ENCODE data around the gene PAN2. TPM values are rescaled to one million over a fixed set of nuclear protein-coding genes. Genes with fewer than 3 reads are reported as not detected.
"Not testable (repeated sequence)": the region's sequence is repeated elsewhere in the genome, so short reads cannot be mapped to it uniquely, and the experiment has no call there.

PAN2 gene
- polyA plus RNA-seq (2012; ENCODE audit: insufficient read depth, insufficient read length): 110 TPM

DNA sequence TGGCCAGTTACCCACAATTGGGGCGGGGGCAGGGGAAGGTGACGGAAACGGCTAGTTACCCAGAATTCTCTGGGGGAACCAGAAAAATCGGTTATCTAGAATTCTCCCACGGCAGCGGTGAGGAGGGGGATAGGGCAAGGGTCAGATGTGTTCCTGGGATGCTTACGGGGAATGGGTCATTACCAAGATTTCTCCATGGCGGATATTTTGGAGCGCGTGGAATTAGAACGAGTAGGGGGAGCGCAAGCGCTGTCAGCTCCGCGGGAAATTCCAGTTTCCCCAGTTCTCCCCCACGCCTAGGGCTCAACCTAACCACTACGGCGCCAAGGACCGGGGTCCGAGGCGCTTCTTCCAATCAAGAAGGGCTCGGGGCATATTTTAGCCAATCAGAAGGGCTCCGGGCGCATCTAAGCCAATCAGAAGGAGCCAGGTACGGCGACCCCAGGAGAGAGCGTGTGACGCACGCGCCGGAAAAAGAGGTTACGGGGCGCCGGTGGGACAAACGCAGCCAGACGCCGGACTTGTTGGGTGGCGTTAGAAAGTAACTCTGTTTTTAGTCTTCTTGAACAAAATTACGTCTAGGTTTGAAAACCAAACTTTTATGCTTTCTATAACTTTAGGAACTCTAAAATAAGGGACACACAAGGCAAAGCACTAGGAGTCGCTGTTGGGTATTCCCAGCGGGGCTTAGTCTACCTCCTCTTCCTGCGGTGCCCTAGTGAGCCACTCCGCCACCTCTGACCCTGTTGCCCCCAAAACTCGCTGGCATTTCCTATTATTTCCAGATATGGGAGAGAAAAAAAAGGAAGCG is at the start of gene PAN2:
TSS of gene PAN2 (minus strand) at position 322 of the 811 bp plus-strand sequence. CDS start 906 bp downstream, outside the sequence.
- H3K4me3 ChIP-seq (ENCODE audit: low read length): peak within 1 kb of the TSS; percentile 99
- DNase-seq (ENCODE audit: low read depth, low spot score): peak; percentile 98

GRCh38 chr12:56382611-56383010 is 48.8 kb upstream of the PAN2 start:
- DNase-seq (ENCODE audit: low read depth, low spot score): no peak
- no peak overlapping the region for H3K4me3 ChIP-seq (ENCODE audit: low read length)

DNA sequence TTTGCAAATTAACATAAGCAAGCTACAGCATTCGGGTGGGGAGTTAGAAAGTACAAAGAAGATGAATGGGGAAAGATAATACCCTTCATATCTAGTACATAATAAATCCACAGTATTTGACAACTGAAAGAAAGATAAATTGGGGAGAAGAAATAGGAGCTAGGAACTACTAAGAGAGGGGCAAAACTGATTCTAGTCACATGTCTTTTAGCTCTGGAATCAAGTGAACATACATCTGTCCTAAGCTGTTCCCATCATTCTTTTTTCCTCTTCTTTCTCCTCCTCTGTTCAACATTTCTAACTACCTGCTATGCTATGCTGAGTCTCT is 44.2 kb upstream of the PAN2 start:
- no peak overlapping the region for H3K4me3 ChIP-seq (ENCODE audit: low read length)
- DNase-seq (ENCODE audit: low read depth, low spot score): no peak

DNA sequence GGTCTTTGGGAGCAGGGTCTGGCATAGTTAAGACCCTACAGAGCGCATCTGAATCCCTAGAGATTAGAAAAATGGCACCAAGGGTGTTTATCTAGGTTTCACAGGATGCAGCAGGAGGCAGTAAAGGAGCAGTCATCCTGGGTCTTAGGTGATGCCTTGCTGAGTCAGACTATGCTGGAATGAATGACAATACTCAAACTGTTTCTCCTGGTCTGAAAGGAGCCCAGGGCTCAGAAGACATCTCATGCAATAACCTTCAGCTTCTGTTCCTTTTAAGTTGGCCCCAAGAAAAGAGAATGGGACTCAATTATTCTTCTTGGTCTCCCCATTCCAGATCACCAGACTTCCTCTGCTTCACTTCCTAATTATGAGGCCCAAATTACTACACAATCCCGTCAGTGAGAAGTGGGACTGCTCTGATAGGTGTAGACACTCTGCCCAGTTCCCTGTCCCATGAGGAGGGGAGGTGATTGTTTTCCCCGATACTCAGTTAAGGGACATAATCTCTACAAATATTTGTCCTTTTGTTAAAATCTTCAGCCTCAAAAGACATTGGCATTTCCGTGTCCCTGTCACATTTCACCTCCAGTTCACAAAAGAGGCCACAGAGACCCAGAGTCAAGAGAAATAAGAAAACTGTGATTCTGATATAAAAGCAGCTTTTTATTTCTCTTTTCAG is 43.6 kb upstream of the PAN2 start:
- H3K4me3 ChIP-seq (ENCODE audit: low read length): no peak overlapping the region
- DNase-seq (ENCODE audit: low read depth, low spot score): no peak

- H3K4me3 ChIP-seq (ENCODE audit: low read length): no peak overlapping the region
- DNase-seq (ENCODE audit: low read depth, low spot score): no peak
Observed at GRCh38 chr12:56375598-56376434, 42.0 kb upstream of the PAN2 start.

DNA sequence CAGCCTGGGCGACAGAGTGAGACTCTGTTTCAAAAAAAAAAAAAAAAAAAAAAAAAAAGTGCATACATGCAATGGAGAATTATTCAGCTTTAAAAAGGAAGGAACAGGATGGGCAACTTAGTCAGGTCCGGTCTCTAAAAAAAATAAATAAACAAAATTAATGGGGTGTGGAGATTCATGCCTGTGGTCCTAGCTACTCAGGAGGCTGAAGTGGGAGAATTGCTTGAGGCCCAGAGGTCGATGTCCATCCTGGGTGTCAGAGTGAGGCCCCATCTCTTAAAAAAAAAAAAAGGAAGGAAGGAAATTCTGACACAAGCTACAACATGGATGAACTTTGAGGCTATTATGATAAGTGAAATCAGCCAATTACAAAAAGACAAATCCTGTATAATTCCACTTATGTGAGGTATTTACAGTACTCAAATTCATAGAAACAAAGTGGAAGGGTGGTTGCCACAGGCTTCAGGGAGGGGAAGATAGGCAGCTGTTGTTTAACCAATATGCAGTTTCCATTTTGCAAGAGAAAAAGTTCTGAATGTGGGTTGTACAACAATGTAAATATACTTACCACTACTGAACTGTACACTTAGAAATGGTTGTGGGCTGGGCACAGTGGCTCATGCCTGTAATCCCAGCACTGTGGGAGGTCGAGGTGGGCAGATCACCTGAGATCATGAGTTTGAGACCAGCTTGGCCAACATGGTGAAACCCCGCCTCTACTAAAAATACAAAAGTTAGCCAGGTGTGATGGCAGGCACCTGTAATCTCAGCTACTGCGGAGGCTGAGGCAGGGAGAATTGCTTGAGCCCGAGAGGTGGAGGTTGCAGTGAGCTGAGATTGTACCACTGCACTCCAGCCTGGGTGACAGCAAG is 41.2 kb upstream of the PAN2 start:
- H3K4me3 ChIP-seq (ENCODE audit: low read length): no peak overlapping the region
- no peak for DNase-seq (ENCODE audit: low read depth, low spot score)

DNA sequence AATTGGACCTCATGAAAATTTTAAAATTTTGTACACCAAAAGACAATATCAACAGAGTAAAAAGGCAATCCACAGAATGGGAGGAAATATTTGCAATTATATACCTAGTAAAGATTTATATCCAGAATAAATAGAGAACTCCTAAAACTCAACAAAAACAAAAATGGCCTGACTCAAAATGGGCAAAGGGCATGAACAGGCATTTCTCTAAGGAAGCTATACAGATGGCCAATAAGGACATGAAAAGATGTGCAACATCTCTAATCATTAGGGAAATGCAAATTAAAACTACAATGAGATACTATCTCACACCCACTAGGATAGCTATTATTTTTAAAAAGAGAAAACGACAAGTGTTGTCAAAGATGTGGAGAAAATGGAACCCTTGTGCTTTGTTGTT is 39.7 kb upstream of the PAN2 start:
- DNase-seq (ENCODE audit: low read depth, low spot score): no peak
- H3K4me3 ChIP-seq (ENCODE audit: low read length): no peak overlapping the region

DNA sequence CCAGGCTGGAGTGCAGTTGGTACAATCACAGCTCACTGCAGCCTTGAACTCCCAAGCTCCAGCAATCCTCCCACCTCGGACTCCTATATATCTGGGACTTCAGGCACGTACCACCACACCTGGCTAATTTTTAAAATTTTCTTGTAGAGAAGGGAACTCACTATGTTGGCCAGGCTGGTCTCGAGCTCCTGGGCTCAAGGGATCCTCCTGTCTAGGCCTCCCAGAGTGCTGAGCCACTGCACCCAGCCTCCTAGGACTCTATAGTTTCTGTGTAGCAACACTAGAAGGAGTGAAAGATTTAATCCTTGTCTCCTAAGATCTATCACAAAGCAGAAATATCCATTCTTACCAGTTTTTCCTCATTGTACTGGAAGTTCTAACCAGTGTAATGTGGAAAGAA is 33.1 kb upstream of the PAN2 start:
- DNase-seq (ENCODE audit: low read depth, low spot score): no peak
- no peak overlapping the region for H3K4me3 ChIP-seq (ENCODE audit: low read length)

- H3K4me3 ChIP-seq (ENCODE audit: low read length): no peak within 1 kb of the TSS
- no peak for DNase-seq (ENCODE audit: low read depth, low spot score)
Observed at GRCh38 chr12:56362130-56363059, 28.6 kb upstream of the PAN2 start, which contains the start of gene APOF. APOF (minus strand) TSS chr12:56362857; CDS start chr12:56362745, 112 bp downstream.

DNA sequence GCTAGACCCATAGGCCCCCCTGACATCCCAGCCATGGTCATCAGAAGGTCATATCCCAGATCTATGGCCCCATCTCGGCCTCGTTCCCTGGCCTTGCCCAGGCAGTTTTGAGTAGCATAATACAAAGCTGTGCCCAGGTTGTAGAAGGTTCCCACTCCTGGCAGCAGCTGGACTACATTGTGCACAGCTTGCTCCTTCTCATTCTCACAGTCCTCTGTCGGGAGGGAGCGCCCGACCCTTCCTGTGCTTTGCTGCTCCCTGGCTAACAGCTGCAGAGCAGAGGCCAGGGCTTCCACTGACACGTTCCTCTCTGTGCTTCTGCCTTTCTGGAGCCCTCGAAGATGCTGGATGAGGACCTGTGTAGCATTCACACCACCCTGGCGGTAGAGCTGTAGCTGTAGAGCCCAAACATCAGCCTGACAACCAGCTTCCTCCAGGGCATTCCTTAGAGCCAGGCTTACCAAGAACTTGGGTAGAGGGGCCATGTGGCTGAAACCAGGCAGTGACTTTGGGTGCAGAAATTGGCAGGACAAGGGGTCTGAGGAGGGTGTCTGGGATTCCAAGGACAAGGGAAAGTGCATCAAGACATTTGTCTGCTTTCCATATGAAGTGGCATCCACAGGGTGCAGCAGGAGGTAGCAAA is 27.8 kb upstream of the PAN2 start:
- H3K4me3 ChIP-seq (ENCODE audit: low read length): no peak overlapping the region
- no peak for DNase-seq (ENCODE audit: low read depth, low spot score)

DNA sequence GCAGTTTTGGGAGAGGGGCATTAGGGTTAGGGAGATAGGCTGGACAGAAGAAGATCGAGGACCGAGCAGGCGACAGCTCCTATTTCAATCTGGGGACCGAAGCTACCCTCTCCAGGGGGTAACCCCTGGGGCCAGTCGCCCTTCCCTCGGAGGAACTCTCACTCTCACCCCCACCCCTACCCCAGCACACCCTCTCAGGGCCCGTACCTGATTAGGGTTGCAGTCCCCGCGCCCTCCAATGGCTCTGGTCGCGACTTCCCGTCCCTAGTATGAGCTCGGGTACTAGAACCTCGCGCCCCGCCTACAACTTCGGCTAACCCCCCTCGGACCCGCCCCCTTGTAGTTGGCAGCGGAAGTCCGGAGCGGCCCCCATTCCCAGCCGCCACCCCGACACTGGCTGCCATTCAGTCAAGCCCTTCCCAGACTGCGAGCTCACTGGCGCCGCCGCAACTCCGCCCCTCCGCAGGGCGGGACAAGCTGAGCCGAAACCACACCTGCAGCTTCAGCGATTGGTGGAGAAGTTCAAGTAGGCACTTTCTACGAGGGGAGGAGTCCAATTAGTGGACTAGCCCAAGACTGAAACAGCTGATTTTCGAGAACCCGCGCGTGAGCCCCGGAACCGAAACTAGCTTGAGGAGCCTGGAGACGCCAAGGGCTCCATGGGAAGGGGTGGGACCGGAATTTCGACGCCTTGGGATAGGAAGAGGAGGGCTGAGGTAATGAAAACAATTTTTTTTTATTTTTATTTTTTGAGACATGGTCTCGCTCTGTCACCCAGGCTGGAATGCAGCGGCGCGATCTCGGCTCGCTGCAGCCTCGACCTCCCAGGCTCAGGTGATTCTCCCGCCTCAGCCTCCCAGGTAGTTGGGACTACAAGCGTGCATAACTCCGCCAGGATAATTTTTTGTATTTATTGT is 26.3 kb upstream of the PAN2 start, which contains the start of gene STAT2:
TSS of gene STAT2 (minus strand) at position 257 of the 917 bp plus-strand sequence. CDS start 3,536 bp downstream, outside the sequence.
- peak within 1 kb of the TSS; percentile 85 for H3K4me3 ChIP-seq (ENCODE audit: low read length)
- peak; percentile 100 for DNase-seq (ENCODE audit: low read depth, low spot score)

GRCh38 chr12:56358836-56359532 is 25.2 kb upstream of the PAN2 start:
- H3K4me3 ChIP-seq (ENCODE audit: low read length): peak overlapping the region; percentile 85
- DNase-seq (ENCODE audit: low read depth, low spot score): no peak

DNA sequence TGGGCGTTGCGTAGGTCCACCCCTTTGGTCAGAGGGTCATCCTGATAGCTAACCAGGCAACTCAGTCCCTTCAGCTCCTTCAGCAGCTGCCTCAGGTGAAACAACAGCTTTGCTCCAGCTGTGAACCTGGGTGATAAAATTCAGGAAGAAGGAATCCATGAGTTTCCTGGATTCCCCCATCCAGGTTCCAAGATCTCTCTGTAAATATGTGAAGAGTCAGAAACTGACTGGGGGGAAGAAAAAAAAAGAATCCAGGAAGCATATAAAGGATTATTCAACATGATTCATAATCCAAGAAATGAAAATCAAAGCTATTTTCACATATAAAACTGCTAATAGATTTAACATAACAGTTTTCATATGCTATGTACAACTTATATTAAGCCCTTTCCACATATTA is 17.5 kb upstream of the PAN2 start:
- no peak overlapping the region for H3K4me3 ChIP-seq (ENCODE audit: low read length)
- DNase-seq (ENCODE audit: low read depth, low spot score): no peak

DNA sequence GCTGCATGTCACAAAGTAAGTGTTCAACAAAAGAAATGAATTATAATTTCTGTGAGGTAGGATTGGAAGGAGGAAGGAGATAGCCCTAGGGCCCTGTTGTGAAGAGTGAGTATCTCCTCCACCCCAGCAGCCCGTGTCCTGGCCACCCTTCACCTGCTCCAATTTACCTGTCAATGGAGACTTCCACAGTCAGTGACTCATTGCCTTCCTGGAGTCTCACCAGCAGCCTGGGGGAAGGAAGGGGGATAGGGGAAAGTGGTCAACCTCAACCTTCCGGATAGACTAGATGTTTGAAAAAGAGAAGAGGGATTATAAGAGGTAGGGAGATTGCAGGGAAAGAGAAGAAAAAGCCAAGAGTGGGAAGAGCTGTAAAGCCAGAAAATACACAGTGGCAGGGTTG is 16.9 kb upstream of the PAN2 start:
- H3K4me3 ChIP-seq (ENCODE audit: low read length): no peak overlapping the region
- DNase-seq (ENCODE audit: low read depth, low spot score): no peak

DNA sequence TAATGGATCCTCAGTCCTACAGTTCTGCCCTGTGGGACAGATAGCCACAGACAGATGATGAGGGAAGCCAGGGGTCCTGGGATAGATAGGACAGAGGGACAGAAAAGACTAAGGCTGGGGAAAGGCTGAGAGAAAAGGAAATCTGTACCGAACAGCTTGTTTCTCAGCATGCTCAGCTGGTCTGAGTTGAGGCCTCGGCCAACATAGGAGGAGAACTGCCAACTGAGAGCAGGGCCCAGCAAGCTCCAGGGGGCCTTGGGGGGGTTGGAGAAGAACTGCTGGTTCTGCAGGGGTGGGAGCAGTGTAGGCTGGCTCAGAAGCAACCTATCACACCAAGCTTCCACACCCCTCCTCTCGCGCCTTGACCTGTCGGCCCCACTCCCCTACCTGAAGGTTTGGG is 15.0 kb upstream of the PAN2 start:
- no peak overlapping the region for H3K4me3 ChIP-seq (ENCODE audit: low read length)
- DNase-seq (ENCODE audit: low read depth, low spot score): no peak

DNA sequence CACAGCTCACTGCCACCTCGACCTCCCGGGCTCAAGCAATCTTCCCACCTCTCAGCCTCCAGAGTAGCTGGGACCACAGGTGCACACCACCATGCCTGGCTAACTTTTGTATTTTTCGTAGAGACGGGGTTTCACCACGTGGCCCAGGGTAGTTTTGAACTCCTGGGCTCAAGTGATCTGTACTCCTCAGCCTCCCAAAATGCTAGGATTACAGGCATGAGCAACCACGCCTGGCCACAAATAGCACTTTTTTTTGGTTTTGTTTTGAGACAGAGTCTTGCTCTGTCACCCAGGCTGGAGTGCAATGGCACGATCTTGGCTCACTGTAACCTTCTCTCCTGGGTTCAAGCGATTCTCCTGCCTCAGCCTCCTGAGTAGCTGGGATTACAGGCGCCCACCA is 13.5 kb upstream of the PAN2 start:
- DNase-seq (ENCODE audit: low read depth, low spot score): not testable (repeated sequence)

More for the DNA sequence above, 13.5 kb upstream of the PAN2 start:
- not testable (repeated sequence) for H3K4me3 ChIP-seq (ENCODE audit: low read length)
